Activated CD4-positive, alpha-beta T cell treated with anti-CD3 and anti-CD28 coated beads, Interleukin-2, amount 50 U/mL, for 48 hours (primary cell): ENCODE measurements around the gene TTC1.
"Not testable (repeated sequence)": the region's sequence is repeated elsewhere in the genome, so short reads cannot be mapped to it uniquely, and the experiment has no call there.

Experiments
- DNase-seq, 2 experiments: peaks; one replicate each; pipeline ENCODE4 v3.0.0-alpha.2; 2020

TTC1 gene, protein sequence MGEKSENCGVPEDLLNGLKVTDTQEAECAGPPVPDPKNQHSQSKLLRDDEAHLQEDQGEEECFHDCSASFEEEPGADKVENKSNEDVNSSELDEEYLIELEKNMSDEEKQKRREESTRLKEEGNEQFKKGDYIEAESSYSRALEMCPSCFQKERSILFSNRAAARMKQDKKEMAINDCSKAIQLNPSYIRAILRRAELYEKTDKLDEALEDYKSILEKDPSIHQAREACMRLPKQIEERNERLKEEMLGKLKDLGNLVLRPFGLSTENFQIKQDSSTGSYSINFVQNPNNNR

GRCh38 chr5:160008877-160009590 is at the start of gene TTC1:
TSS of gene TTC1 (plus strand) at chr5:160009139. CDS start at chr5:160010529, 1,390 bp downstream.
- DNase-seq, result peak; percentile 87 to 92

- DNase-seq, result no peak
These were observed 47.5 kb upstream of the TTC1 start for GRCh38 chr5:159961176-159962160.

- no peak for DNase-seq
These were observed 46.7 kb upstream of the TTC1 start for GRCh38 chr5:159962214-159962613.

DNA sequence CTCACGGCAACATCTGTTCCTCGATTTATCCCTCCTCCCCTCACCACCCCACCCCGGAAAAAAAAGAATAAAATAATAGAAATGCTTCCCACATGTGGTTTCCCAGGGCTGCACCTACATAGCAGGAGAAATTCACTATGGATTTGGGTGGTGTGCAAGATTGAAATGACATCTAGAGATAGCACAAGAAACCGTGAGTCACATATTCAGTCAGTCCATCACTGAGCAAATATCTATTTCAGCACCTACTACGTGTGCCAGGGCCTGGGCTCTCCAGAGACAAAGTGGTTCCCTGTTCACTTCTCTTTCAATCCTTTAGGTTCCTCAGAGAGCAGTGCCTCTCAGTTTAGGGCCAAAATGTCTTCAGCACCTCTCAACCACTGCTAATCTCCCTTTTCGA is 45.0 kb upstream of the TTC1 start:
- DNase-seq, result no peak

GRCh38 chr5:159965031-159965837 is 43.7 kb upstream of the TTC1 start:
- peak; percentile 36 to 41 for DNase-seq

DNA sequence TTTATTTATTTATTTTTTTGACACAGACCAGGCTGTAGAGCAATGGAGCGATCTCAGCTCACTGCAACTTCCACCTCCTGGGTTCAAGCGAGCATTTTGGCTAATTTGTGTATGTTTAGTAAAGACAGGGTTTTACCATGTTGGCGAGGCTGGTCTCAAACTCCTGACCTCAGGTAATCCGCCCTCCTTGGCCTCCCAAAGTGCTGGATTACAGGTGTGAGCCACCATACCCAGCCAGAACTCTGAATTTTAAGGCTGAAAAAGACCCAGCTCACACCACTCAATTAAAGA is 43.2 kb upstream of the TTC1 start:
- DNase-seq, result not testable (repeated sequence)

GRCh38 chr5:159969966-159970365 is 39.0 kb upstream of the TTC1 start:
- no peak for DNase-seq

- no peak for DNase-seq
These were observed 37.9 kb upstream of the TTC1 start for GRCh38 chr5:159971038-159971437.

DNA sequence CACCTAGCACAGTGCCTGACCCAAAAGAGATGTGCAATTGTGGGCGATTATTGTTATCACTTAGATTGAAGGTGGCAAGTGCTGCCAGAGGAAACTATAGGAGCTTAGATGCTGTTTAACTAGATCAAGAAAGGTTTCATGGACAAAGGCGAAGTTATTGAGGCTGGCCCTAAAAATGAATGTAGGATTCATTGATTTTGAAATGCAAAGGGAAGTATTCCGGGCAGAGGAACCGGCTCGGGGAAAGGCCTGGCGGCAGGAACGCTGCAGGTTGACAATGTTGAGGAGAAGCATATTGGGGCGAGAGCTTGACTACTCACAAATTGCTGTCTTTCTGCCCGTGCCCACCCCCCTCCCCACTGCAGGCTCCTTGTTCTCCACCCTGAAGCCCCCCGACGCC is 37.4 kb upstream of the TTC1 start:
- no peak for DNase-seq

- DNase-seq, result no peak
These were observed 36.9 kb upstream of the TTC1 start for GRCh38 chr5:159971931-159972461.

DNA sequence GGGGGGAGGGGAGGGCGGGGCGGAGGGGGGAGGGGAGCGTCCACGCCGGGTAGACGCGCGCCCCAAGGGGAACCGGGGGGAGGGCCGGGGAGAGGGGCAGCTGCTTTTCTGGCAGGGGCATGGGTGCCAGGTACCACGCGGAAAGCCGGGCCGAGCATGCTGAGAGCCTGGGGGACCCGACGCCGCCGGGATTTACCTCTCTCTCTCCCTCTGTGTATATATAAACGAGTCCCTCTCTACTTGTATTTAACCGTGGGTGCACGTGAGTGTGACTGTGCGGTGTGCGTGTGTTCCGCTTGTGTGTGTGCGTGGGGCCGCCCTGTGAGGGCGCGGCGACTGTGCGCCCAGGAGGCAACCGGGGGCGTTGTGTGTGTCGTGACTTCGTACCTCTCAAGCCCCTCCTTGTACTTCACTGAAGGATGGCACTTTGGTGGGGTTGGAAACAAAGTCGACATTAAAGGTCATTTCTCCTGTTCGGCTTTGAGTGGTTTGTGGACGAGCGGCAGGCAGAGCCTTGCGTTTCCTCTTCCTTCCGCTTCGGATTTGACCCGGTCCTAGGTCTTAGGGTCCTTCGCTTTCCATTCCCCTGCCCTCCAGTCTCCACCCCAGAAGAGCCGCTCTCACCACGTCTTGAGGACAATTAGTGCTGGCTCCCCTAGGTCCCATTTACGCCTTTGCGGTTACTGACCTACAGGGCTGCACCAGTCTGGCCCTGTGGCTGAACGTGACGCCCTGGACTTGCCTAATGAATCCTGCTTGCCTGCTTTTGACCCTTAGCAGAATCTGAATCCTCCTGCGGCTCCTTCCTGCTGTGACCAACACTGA is 36.2 kb upstream of the TTC1 start:
- DNase-seq, result no peak

DNA sequence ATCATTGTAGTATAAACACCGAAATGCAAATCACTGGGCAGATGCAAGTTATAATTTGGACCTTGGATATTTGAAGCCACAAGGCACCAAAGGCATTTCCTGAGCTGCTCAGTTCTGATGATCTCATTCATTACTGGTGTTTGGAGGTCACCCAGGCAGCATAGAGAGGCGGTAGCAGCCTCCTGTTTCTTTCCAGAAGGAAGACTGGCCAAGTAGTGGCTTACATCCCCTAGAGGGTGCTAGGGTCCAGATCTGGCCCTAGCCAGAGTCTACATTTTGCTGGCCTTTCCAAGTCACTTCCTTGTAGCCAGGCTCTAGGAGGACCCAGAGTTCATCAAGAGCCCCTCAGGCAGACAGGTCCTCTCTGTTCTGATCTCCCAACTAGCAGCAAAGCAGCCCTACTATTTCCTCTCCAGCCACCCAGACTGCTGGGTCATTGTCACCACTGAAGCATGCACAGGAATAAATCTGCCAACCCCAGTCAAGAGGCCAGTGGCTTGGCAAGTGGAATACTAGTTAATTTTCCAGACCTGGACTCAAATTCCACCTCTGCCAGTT is 33.4 kb upstream of the TTC1 start:
- DNase-seq, result no peak

- no peak for DNase-seq
These were observed 32.0 kb upstream of the TTC1 start for GRCh38 chr5:159976921-159977320.

- no peak for DNase-seq
These were observed 30.6 kb upstream of the TTC1 start for GRCh38 chr5:159978358-159978757.

DNA sequence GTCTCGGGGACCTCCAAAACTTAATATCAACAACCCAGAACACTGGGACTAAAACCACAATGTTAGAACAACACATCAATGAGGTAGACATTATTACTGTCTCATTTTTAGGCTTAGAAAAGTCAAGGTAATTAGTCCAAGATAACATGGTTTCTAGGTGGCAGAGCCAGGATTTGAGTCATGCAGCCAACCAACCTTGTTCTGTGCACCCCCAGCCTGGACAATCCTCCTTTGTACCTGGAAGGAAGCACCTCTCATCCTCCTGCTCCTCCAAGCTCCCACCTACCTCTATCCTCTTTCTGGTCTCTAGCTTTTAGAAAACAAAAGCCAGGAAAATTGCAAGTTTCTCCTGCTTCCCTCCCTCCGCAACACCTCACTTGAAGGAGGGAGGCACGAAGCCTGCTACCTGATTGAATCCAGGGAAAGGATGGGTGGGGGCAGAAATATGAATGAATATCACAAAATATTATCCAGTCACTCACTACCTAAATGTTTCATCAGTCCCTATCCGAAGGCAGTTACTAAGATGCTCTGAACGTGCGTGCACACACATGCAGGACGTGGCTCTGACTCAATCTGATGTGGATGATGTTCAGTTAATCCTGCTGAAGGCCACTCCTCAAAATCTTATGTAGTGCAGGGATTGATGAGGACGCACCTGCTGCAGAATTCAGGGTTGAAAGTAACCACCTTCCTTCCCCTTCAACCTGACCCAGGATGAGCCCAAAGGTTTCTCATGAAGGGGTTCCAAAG is 26.3 kb upstream of the TTC1 start:
- DNase-seq, result no peak

DNA sequence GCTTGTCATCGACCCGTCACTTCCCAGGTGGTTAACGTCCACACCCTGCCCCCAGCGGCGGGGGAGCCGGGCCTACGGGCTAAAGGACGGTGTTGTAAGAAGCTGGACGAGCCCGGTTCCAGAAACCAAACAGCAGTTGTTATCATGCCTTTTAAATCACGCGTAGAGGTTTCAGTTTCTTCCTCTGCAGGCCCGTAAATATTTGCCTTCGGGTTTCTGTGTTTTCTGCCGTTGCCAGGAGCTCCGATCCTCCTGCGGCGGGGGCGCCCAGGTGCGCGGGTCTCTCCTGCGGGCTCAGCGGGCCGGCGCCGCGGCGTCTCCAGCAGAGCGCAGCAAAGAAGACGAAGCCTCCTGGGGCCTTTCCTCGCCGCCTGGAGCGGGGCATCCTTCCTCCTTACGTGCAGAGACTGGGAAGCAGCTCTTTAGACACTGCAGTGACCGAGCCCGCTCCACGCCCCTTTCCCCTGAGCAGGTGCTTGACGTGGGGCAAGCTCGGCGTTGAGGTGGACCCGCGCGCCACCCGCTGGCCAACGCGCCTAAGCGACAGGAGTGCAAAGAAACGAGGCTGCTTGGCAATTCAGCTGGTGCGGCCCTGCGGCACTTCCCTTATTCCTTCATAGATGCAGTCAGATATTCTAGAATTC is 21.8 kb upstream of the TTC1 start:
- peak; percentile 78 to 81 for DNase-seq

DNA sequence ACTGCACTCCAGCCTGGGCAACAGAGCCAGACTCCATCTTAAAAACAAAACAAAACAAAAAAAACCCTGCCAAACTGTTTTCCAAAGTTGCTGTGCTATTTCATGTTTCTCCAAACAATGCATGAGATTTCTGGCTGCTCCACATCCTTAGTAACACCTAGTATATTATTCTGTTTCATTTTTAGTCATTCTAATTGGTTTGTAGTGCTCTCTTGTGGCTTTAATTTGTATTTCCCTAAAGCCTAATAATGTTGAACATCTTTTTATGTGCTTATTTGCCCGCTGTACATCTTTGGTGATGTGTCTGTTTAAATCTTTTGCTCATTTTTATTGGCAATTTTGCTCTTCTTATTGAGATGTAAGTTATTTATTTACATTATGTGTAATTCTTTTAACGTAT is 18.4 kb upstream of the TTC1 start:
- no peak for DNase-seq

DNA sequence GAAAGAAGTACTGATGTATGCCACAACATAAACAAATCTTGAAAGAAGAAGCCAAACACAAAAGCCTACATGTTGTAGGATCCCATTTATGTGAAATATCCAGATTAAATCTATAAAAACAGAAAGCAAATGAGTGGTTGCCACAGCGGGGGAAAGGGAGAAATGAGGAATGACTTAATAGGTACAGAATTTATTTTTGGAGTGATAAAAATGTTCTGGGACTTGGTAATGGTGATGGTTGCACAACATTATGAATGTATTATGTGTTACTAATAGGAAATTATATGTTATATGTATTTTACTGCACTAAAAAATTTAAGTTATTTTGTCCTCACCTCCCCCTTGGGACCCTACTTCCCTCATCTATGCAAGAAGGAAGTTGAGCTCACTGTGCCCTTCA is 16.4 kb upstream of the TTC1 start:
- DNase-seq, result no peak

DNA sequence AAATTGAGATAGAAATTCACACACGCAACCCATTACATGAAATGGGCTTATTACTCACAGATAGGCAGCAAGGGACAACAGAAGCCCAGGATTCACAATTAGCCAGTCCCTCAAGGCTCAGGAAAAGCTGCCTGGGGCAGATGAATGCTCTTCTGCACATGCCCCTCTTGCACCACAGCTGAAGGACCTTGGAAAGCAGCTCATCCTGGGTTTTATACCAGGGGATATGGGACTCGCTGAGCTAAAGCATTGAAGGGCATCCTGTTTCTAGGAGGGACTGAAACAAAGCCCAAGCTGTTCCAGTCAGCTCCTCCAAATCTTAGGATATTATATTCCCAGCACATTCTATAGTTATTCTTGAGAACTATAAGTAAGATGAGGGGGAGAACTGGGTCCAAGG is 15.7 kb upstream of the TTC1 start:
- DNase-seq, result no peak

- no peak for DNase-seq
These were observed 13.0 kb upstream of the TTC1 start for GRCh38 chr5:159995907-159996306.
